Activated T-helper 1 cell treated with anti-CD3 and anti-CD28 coated beads, Interleukin-2, amount 50 U/mL, for 16 hours (primary cell): ENCODE data around the gene ZKSCAN1.

Experiments
- DNase-seq, 2 donors: peaks; one replicate each; pipeline ENCODE4 v3.0.0-alpha.2; 2020; ENCODE audit warnings: low read depth in 1 of 2, low spot score in 1 of 2

Gene ZKSCAN1

GRCh38 chr7:100077205-100077604 is 61.8 kb downstream of the ZKSCAN1 start:
- DNase-seq: no peak

- no peak for DNase-seq
Observed at GRCh38 chr7:100079024-100079560, 63.7 kb downstream of the ZKSCAN1 start.

GRCh38 chr7:100080907-100081534 is 65.6 kb downstream of the ZKSCAN1 start:
- DNase-seq: no peak

- DNase-seq: peak; percentile 93 to 98
Observed at GRCh38 chr7:100081535-100082102, 66.2 kb downstream of the ZKSCAN1 start, which contains the start of gene ZNF3. Gene ZNF3, minus strand, starts transcription at chr7:100081723. Its CDS starts 4,366 bp downstream, at chr7:100077357.

- DNase-seq: no peak
Observed at GRCh38 chr7:100082978-100083377, 67.6 kb downstream of the ZKSCAN1 start.

- DNase-seq: no peak
Observed at GRCh38 chr7:100085515-100085914, 70.1 kb downstream of the ZKSCAN1 start.

GRCh38 chr7:100087055-100087750 is 71.8 kb downstream of the ZKSCAN1 start:
- DNase-seq: no peak

- no peak for DNase-seq
Observed at GRCh38 chr7:100088095-100088620, 72.8 kb downstream of the ZKSCAN1 start.

GRCh38 chr7:100088621-100089457 is 73.4 kb downstream of the ZKSCAN1 start, which contains the start of gene COPS6:
Gene COPS6, plus strand, starts transcription at chr7:100088969. Its CDS starts 22 bp downstream, at chr7:100088991.
- peak; percentile 74 to 82 for DNase-seq

GRCh38 chr7:100089458-100090196 is 74.2 kb downstream of the ZKSCAN1 start:
- no peak for DNase-seq

- DNase-seq: no peak
Observed at GRCh38 chr7:100090527-100091410, 75.4 kb downstream of the ZKSCAN1 start.
